ENCODE data around the gene PSMB3. TPM values are rescaled to one million over a fixed set of nuclear protein-coding genes. Genes with fewer than 3 reads are reported as not detected.

The PSMB3 gene
- total RNA-seq, 1 experiment from 2014 or later = 233 TPM

- TF ChIP-seq POLR2AphosphoS5 (IDR thresholded peaks at IDR 0.05; ENCODE audit: low read depth, low read length) (no peak), SIN3A (IDR thresholded peaks at IDR 0.05; ENCODE audit: borderline replicate concordance, insufficient read depth, low read depth, low read length) (no peak), TCF7L2 (IDR thresholded peaks at IDR 0.05; ENCODE audit: low read depth, low read length) (no peak), REST (IDR thresholded peaks at IDR 0.05; ENCODE audit: insufficient read depth in 1 of 2, low read depth in 2 of 2, low read length in 1 of 2) (no peak)
- TF ChIP-seq, protein P1, sequence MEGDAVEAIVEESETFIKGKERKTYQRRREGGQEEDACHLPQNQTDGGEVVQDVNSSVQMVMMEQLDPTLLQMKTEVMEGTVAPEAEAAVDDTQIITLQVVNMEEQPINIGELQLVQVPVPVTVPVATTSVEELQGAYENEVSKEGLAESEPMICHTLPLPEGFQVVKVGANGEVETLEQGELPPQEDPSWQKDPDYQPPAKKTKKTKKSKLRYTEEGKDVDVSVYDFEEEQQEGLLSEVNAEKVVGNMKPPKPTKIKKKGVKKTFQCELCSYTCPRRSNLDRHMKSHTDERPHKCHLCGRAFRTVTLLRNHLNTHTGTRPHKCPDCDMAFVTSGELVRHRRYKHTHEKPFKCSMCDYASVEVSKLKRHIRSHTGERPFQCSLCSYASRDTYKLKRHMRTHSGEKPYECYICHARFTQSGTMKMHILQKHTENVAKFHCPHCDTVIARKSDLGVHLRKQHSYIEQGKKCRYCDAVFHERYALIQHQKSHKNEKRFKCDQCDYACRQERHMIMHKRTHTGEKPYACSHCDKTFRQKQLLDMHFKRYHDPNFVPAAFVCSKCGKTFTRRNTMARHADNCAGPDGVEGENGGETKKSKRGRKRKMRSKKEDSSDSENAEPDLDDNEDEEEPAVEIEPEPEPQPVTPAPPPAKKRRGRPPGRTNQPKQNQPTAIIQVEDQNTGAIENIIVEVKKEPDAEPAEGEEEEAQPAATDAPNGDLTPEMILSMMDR (IDR thresholded peaks at IDR 0.05) = no peak
- no peaks in the 10 kb centered on the region for H3K27me3 ChIP-seq (ENCODE audit: control insufficient read depth, insufficient read depth, low read length)
- no peaks in the 10 kb centered on the region for H3K9me3 ChIP-seq (ENCODE audit: control insufficient read depth, insufficient read depth, low read depth, low read length)
- ATAC-seq (no peak), DNase-seq (ENCODE audit: low read depth, low spot score) (no peak)
- POLR2A ChIA-PET = no interaction called here
- no peak overlapping the region for H3K4me3 ChIP-seq (ENCODE audit: low read depth in 2 of 2, low read length in 2 of 2)
- CTCF ChIA-PET = no interaction called here
- no peaks in the 10 kb centered on the region for H3K4me1 ChIP-seq (ENCODE audit: control insufficient read depth, insufficient read depth, low read length)
- in situ Hi-C loops (cut with HindIII; ENCODE audit: low pct_unique_long_range_greater_than_20kb, low sequenced_read_pairs) (no loop called here), intact Hi-C loops (cut with micrococcal nuclease; ENCODE audit: unreplicated experiment) (no loop called here)
- no TSS peak for BruUV-seq (replicated peaks)
- H3K36me3 ChIP-seq (ENCODE audit: control insufficient read depth, insufficient read depth, low read length) = no peaks in the 10 kb centered on the region
- no peak overlapping the region for H3K27ac ChIP-seq (ENCODE audit: low read length)
Measured at GRCh38 chr17:38720941-38721340, 31.6 kb upstream of the PSMB3 start.

- Histone ChIP-seq H3K9me3 (ENCODE audit: control insufficient read depth, insufficient read depth, low read depth, low read length) (no peaks in the 10 kb centered on the region), H3K36me3 (ENCODE audit: control insufficient read depth, insufficient read depth, low read length) (no peaks in the 10 kb centered on the region), H3K4me1 (ENCODE audit: control insufficient read depth, insufficient read depth, low read length) (no peaks in the 10 kb centered on the region), H3K4me3 (ENCODE audit: low read depth in 2 of 2, low read length in 2 of 2) (no peak overlapping the region), H3K27me3 (ENCODE audit: control insufficient read depth, insufficient read depth, low read length) (no peaks in the 10 kb centered on the region), H3K27ac (ENCODE audit: low read length) (no peak overlapping the region)
- ATAC-seq (no peak), DNase-seq (ENCODE audit: low read depth, low spot score) (no peak)
- ChIA-PET POLR2A (no interaction called here), CTCF (no interaction called here)
- intact Hi-C loops (cut with micrococcal nuclease; ENCODE audit: unreplicated experiment) = no loop called here
- TF ChIP-seq REST (IDR thresholded peaks at IDR 0.05; ENCODE audit: insufficient read depth in 1 of 2, low read depth in 2 of 2, low read length in 1 of 2) = no peak
- no peak for TF ChIP-seq POLR2AphosphoS5 (IDR thresholded peaks at IDR 0.05; ENCODE audit: low read depth, low read length)
- in situ Hi-C loops (cut with HindIII; ENCODE audit: low pct_unique_long_range_greater_than_20kb, low sequenced_read_pairs) = no loop called here
- BruUV-seq (replicated peaks) = no TSS peak
Measured at GRCh38 chr17:38721802-38722201, 30.7 kb upstream of the PSMB3 start.
